Mesenteric fat pad (tissue), 1 donor: ENCODE results near the gene HRAS. TPM values are rescaled to one million over a fixed set of nuclear protein-coding genes. Genes with fewer than 3 reads are reported as not detected.

ENCODE experiments used
- DNase-seq: peaks from one replicate; pipeline ENCODE4 v3.0.0-alpha.2; 2020; ENCODE audit warnings: low spot score
- total RNA-seq: library from RNA; stranded (reverse); fragmentation: NEBNext Ultra II Directional; extraction: Animal tissue kit (Norgen Biotek cat#: 25700); gene quantifications from one replicate; pipeline ENCODE4 v1.2.1, GENCODE V29; 2021
- donor health status: DM: yes; HTN: yes; CAD: no.

The HRAS gene
- total RNA-seq, 1 donor from 2014 or later, result 65.2 TPM

GRCh38 chr11:514606-515005 is 20.8 kb downstream of the HRAS start:
- DNase-seq, result no peak

DNA sequence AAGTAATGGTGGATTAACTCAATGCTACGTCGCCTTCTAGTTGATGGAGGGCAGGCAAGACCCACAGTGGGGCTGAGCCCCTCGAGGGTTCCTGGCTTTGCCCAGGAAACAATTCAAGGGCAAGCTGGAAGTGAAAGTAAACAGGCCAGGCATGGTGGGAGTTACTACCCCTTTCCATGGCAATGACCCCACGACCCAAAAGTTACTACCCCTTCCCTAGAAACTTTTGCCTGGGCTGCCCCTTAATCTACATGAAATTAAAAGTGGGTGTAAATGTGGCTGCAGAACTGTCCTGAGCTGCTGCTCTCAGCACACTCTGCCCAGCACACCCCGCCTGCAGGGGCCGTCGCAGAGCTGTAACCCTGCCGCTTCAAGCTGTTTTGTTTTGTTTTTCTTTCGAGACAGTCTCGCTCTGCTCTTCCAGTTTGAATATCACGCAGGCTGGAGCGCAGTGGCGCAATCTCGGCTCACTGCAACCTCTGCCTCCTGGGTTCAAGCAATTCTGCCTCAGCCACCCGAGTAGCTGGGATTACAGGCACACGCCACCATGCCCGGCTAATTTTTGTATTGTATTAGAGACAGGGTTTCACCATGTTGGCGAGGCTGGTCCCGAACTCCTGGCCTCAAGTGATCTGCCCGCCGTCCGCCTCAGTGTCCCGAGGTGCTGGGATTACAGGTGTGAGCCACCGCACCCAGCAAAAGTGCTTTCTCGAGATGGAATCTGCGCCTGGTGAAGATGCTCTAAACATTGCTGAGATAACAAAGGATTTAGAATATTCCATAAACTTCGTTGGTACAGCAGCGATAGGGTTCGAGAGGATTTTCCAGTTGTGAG is 22.4 kb downstream of the HRAS start:
- DNase-seq, result no peak

DNA sequence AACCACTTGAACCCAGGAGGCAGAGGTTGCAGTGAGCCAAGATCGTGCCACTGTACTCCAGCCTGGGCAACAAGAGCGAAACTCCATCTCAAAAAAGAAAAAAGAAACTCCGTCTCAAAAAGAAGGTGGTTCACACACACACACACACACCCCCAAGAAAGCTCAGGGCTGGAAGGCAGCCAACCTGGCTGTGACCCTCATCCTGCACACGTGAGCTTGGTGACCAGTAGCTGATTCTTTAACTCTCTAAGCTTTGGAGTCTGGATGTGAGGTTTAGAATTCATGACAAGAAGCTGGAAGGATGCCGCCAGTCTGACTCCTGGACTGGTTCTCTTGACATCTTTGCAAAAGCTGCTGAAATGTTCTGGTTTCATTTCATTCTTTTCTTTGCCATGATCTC is 26.4 kb downstream of the HRAS start:
- DNase-seq, result no peak

DNA sequence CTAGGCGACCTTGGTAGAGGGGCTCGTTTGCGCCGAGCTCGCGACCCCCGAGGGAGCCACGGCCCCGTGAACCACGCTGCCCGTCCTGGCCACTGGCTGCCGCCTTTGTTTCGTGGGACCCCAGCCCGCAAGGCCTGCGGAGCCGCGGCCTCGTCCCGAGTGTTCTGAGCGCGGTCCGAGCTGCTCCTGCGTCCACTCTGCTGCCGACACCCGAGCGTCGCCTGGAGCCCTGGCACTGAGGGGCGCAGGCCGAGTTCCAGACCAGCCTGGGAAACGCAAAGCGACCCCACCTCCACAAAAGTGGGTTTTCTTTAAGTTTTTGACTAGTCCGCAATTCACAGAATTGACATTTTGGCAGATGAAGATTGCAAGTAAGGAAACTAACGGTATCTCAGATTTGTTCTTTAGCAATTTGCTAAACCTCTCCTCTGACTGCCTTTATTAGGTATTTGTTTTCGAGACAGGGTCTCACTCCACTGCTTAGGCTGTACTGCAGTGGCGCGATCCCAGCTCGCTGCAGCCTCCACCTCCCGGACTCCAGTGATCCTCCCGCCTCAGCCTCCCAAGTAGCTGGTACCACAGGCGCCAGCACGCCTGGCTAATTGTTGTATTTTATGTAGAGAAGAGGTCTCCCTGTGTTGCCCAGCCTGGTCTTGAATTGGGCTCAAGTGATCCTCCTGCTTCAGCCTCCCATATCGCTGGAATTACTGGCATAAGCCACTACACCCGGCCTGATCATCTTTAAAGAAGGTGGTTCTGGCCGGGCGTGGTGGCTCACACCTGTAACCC is 27.5 kb downstream of the HRAS start:
- DNase-seq, result no peak

DNA sequence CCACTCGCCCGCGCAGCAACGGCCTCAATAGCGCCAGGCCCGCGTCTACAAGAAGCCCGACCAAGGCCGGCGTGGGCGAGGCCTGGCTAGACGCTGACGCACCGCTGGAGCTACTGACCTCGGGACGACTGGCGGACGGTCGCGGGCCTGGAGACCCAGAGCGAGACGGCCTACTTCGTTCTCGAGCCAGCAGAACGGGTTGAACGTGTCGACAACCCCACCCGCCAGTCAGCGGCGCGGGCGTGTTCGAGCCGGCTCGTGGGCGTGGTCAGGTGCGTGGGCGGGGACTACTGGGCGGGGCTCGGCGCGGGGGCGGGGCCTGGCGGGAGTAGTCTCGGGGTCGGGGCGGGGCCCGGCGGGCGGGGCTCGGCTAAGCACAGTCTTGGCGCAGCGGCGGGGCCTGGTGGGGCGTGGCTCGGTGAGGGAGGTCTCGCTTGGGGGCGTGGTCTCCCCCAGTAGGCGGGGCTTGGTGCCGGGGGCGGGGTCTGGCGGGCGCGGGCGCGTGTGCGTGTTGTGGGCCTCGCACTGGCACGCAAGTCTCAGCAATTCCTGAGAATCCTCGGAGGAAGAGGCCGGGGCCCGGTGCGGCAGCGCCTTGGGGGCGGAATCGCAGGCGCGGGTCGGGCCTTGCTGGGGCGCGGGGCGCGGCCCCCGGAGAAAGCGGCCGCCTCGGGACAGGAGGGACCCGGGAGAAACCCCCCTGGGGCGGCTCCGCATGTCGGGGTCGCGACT is 28.2 kb downstream of the HRAS start, which contains the start of gene RNH1:
Gene RNH1, minus strand, starts transcription at position 248 of the 732 bp plus-strand sequence. CDS start 5,080 bp downstream, outside the sequence.
- DNase-seq, result peak; percentile 100

DNA sequence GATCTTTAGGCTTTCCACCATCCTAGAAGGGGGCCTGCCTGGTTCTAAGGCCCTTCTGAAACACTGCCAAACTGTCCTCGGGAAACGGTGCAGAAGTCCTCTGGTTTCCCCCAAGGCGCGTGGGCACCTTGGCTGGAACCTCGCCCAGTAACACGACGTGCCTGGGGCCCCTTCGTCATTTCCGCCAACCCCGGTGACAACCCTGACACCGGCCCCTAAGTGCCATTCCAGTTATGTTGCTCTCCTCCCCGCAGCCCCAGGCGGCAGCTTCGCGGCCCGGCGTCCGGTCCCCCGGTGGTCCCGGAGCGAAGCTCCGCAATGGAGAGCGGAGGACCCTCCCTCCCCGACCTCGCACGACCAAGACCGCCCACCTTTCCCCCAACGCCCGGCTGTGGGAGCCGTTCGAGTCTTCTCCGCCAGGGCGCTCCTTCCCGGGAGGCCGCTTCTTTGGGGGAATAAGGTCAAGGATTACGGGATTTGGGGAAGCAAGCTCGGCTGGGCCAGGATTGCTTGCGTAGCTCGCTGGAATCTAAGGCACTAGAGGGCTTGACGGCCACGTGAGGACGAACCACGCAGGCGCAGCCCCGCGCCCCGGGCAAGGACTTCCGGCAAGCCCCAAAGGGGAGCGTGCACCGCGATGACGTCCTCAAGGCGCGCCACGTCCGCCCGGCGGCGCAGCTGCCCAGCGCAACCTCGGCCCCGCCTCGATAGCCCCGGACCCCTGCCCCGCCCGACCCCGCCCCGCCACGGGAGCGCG is 29.0 kb downstream of the HRAS start:
- DNase-seq, result peak; percentile 100

DNA sequence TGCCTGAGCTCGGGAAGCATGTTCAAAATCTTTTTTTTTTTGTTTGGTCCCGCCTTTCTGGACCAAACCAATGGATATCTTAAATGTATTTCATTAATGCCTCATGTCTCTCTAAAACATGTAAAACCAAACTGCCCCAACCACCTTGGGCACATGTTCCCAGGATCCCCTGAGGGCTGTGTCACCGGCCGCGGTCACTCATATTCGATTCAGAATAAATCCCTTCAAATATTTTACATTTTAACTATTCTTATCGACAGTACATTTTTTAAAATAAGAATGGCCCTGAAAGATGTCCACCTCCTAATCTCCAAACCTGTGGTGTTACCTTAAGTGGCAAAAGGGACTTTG is 30.4 kb downstream of the HRAS start:
- DNase-seq, result no peak

DNA sequence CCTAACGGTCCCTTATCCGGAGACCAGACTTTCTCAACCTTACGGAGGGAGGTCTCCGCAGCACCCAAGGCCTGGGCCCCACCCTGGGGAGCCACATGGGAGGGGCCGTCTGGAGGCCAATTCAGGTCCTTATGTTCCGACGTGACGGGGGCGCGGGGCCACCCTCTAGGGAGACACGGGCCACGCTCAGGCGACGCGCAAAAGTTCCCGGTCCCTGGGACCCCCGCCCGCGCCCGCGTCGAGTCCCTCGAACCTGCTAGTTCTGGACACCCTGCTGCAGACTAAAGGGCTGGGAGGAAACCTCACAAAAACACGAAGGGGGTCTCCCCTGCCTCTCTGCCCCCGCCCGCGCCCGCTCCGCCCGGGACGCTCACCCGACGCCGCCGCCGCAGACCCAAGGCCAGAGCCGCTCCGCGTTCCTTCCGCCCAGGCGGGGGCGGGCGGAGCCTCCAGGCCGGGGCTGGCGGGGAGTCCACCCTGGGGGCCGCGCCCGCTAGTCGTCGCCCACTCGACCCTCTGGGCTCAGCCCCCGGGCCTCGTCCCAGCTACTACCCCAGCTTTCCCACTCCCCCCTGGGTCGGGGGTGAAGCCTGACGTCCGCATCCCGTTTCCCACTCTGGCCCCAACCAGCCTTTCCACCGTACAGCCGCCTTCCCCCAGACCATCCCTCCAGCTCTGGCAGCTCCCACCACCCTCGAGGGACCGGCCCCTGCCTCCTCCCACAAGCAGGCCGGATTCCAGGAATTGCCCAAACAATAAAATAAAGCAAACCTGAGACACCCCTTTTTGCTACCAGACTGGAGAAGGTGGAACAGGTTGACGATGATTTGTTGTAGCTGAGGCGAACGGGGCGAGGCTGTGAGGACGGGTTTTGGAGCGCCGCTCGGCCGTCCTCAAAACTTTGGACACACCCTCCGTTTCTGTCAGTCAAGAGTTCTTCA is 31.1 kb downstream of the HRAS start:
- peak; percentile 90 for DNase-seq

DNA sequence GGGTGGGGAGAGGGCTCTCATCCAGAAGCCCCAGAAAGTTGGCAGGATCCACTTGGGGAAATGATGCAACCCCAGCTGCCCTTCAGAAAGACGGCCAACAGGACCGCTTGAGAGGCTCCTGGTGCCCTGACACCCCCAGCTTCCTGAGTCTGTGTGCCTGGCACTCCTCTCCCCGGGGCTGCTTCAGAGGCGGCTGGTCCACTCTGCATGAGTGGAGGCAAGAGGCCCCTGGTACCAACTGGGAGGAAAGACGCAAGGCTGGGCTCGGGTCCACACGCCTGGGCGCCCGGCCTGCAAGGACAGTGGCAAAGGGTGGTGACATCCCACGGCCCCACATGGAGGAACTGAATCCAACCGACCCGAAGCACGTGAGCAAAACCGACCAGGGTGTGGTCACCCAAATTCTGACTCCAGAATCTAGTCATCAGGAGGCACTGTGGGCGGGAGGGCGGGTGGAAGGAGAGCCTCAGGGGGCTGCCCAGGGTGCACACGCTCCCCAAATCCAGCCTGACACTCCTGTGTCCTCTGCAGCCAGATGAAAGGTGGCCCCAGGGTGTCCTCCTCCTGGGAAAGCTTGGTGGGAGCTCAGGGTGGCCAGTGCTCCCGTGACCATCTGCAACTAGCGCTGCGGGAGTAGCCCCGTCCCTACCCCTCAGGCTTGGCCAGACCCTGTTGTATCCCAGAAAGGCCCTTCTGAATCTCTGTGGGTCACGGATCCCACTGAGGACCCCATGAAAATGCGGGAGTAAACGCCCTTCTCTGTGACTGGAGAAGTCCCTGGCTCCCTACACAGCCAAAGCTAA is 32.0 kb downstream of the HRAS start:
- DNase-seq, result peak; percentile 89

DNA sequence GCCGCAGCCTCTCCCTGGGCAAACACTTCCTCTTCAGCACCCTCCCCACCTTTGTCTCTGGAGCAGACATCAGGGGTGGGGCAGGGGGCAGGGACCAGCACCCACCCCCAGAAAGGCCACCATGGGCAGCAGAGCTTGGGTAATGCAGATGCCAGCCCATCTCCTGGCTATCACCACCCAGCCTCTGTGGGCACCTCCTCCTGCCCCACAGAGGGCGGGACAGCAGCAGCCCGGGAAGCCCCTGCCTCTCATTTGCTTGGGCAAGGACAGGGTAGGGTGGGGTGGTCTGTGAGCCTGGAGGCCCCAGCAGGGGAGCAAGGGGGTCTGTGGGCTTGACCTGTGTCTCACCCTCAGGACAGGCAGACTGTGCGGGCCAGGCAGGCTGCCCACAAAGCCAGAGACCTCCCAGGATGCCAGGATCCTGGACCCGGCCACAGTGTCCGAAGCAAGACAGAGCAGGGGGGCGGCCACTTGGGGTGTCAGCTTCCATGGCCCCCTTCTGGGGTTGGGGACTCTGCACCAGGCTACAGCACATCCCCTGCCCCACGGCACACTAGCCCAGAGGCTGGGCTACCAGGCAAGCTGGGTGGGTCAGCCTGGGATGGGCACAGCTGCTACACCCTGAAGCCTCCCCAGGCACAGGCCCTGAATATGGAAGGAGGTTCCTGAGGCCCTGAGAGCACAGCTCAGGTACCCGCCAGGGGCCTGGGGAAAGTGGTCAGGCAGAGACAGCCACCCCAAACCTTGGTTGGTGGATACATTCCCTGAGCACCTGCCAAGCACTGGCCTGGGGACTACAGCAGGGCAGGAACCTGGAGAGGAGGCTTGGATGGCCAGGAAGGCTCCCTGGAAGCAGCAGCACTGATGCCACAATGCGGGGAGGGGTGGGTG is 32.8 kb downstream of the HRAS start:
- no peak for DNase-seq

GRCh38 chr11:501683-502287 is 33.6 kb downstream of the HRAS start:
- no peak for DNase-seq

DNA sequence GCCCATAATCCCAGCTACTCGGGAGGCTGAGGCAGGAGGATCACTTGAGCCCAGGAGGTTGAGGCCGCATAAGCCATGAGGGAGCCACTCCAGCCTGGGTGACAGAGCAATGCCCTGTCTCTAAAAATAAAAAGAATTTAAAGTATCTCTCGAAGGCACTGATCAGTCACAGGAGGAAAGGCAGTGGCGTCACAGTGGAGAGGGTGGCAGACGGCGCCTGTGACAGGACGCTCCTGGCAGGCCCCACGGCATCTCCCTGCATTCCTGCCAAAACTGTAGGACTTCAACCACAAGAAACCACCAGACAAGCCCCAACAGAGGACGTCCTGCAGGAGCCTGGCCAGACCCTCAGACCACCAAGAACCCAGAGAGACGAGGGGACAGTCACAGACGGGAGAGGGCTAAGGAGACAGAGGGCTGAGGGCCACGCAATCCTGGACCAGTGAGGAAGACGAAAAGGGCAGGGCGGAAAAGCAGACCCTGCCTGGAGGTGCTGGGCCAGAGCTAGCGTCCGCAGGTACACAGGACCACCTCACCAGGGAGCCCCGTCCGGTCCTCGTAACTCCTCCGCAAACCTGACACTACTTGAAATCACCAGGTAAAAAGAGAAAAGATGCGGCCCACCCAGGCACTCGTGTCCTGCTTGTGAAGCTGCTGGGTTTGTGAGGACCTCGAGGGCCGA is 34.2 kb downstream of the HRAS start:
- DNase-seq, result no peak

GRCh38 chr11:499201-500076 is 35.9 kb downstream of the HRAS start:
- no peak for DNase-seq

DNA sequence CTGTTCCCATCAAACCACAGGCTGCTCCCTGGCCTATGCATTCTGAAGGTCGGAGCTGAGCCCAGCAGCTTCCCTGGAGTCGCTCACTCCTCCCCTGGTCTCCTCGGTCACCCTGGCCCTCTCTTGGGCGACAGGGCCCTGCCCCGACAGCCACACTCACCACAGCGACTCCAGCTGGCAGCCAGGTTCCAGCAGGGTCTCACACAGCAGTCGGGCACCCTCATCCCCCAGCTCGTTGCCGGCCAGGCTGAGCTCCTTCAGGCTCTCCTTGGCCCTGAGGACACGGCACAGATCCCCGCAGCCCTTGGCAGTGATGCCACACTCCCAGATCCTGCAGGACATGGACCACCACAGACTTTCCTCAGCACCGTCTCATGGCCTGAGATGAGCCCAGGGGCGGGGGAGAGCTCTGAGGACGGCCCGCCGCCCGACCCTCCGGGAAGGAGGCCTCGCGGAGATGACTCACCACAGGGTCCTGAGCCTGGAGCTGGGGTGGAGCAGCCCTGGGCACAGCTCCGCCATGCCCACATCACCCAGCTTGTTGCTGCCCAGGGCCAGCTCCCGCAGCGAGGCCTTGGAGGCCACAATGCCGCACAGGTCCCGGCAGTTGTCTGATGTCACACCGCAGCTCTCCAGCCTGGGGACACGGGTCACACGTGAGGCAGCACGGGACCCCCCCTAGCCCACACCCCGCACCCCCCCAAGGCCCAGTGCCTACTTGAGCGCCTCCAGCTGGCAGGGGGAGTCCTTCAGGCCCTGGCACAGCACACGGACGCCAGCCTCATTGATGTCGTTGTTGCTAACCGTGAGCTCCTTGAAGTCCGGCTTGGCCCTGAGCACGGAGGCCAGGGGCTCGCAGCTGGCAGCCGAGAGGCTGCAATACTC is 36.8 kb downstream of the HRAS start:
- DNase-seq, result no peak
